IMR-90 (cell line): ENCODE results near the gene COL4A2. TPM values are rescaled to one million over a fixed set of nuclear protein-coding genes. Genes with fewer than 3 reads are reported as not detected.

Experiments used
- ATAC-seq: fragments of 200-7000 bp; cut with Tn5 transposase; 2 replicates; pipeline ENCODE4 v1.9.1; 2020; ENCODE audit warnings: low read depth, mild to moderate bottlenecking, moderate library complexity
- BruUV-seq: library from RNA; stranded (reverse); fragments of 400-500 nt; replicated peaks from 2 replicates; lab custom pipeline; 2021; lab: Mats Ljungman, UMichigan
- CTCF ChIA-PET: fragments of 300-600 bp; formaldehyde crosslinking; extraction: SDS; loops from one replicate; lab custom pipeline; 2021; ENCODE audit warnings: antibody characterized with exemption; lab: Yijun Ruan, JAX
- POLR2A ChIA-PET: fragments of 300-600 bp; sonication (Branson Sonifier 250); formaldehyde crosslinking; loops from one replicate; lab custom pipeline; 2022; ENCODE audit warnings: antibody characterized with exemption; ENCODE audit not compliant: unreplicated experiment; lab: Charles Lee
- DNase-seq: peaks from one replicate; pipeline ENCODE4 v3.0.0; 2013
- H2AFZ ChIP-seq: replicated peaks from 2 replicates; pipeline ENCODE3; 2013; ENCODE audit warnings: low read length, mild to moderate bottlenecking; ENCODE audit not compliant: poor library complexity
- H2AK5ac ChIP-seq: 2 replicates; pipeline ENCODE4 v1.6.1; 2013; ENCODE audit warnings: low read depth, low read length, inconsistent platforms
- H2AK9ac ChIP-seq: replicated peaks from 2 replicates; pipeline ENCODE3; 2013; ENCODE audit warnings: mild to moderate bottlenecking, low read depth, low read length, moderate library complexity; ENCODE audit not compliant: poor library complexity
- H2BK120ac ChIP-seq: 2 replicates; pipeline ENCODE4 v1.6.1; 2013; ENCODE audit warnings: low read depth, low read length, inconsistent platforms
- H2BK15ac ChIP-seq: 3 replicates; pipeline ENCODE4 v1.6.1; 2013; ENCODE audit warnings: low read depth, low read length, inconsistent platforms
- H2BK20ac ChIP-seq: 2 replicates; pipeline ENCODE4 v1.6.1; 2013; ENCODE audit warnings: low read depth, mild to moderate bottlenecking, inconsistent platforms, low read length, moderate library complexity
- H2BK5ac ChIP-seq: 2 replicates; pipeline ENCODE4 v1.6.1; 2013; ENCODE audit warnings: mild to moderate bottlenecking, low read depth, low read length, inconsistent platforms; ENCODE audit not compliant: poor library complexity, severe bottlenecking
- H3K14ac ChIP-seq: replicated peaks from 2 replicates; pipeline ENCODE4 v1.6.1; 2013; ENCODE audit warnings: low read depth, low read length, inconsistent platforms
- H3K18ac ChIP-seq: 2 replicates; pipeline ENCODE4 v1.6.1; 2013; ENCODE audit warnings: low read depth, low read length, control low read depth
- H3K23ac ChIP-seq: 2 replicates; pipeline ENCODE4 v1.6.1; 2013; ENCODE audit warnings: low read depth, low read length, inconsistent platforms
- H3K27ac ChIP-seq: 2 replicates; pipeline ENCODE4 v1.5.1; 2013; ENCODE audit warnings: mild to moderate bottlenecking, control low read depth, low read length; ENCODE audit not compliant: insufficient read depth
- H3K27me3 ChIP-seq: 2 replicates; pipeline ENCODE4 v1.6.1; 2013; ENCODE audit warnings: low read length; ENCODE audit not compliant: control insufficient read depth, insufficient read depth
- H3K36me3 ChIP-seq: 2 replicates; pipeline ENCODE4 v1.6.1; 2013; ENCODE audit warnings: low read length, mixed read lengths; ENCODE audit not compliant: control insufficient read depth, insufficient read depth
- H3K4ac ChIP-seq: 2 replicates; pipeline ENCODE4 v1.6.1; 2013; ENCODE audit warnings: low read depth, low read length, inconsistent platforms
- H3K4me1 ChIP-seq: 2 replicates; pipeline ENCODE4 v1.6.1; 2013; ENCODE audit warnings: low read length, mixed read lengths; ENCODE audit not compliant: control insufficient read depth, insufficient read depth
- H3K4me2 ChIP-seq: 2 replicates; pipeline ENCODE4 v1.6.1; 2013; ENCODE audit warnings: low read depth, mild to moderate bottlenecking, control low read depth, low read length, moderate library complexity
- H3K4me3 ChIP-seq: 2 replicates; pipeline ENCODE4 v1.5.1; 2013; ENCODE audit warnings: low read depth, mild to moderate bottlenecking, control low read depth, low read length, moderate library complexity; ENCODE audit not compliant: insufficient read depth
- H3K56ac ChIP-seq: 2 replicates; pipeline ENCODE4 v1.6.1; 2013; ENCODE audit warnings: low read length, inconsistent platforms; ENCODE audit not compliant: insufficient read depth; ENCODE audit errors: extremely low read depth
- H3K79me1 ChIP-seq, 2 experiments: 2 replicates each; pipeline ENCODE4 v1.6.1; 2013; ENCODE audit warnings: low read length in 2 of 2, inconsistent platforms in 1 of 2, low read depth in 1 of 2
- H3K9ac ChIP-seq: 2 replicates; pipeline ENCODE4 v1.6.1; 2013; ENCODE audit warnings: low read depth, low read length, control low read depth
- H3K9me1 ChIP-seq: 2 replicates; pipeline ENCODE4 v1.6.1; 2013; ENCODE audit warnings: low read length, inconsistent platforms; ENCODE audit not compliant: insufficient read depth
- H3K9me3 ChIP-seq: 2 replicates; pipeline ENCODE4 v1.6.1; 2013; ENCODE audit warnings: low read length; ENCODE audit not compliant: control insufficient read depth, insufficient read depth
- H4K20me1 ChIP-seq: 2 replicates; pipeline ENCODE4 v1.6.1; 2013; ENCODE audit warnings: low read length, inconsistent platforms; ENCODE audit not compliant: insufficient read depth
- H4K5ac ChIP-seq: 2 replicates; pipeline ENCODE4 v1.6.1; 2013; ENCODE audit warnings: mild to moderate bottlenecking, low read depth, low read length, control low read depth
- H4K8ac ChIP-seq, 2 experiments: 2 replicates each; pipeline ENCODE4 v1.6.1; 2013; ENCODE audit warnings: low read depth in 2 of 2, low read length in 2 of 2, control low read depth in 1 of 2, inconsistent platforms in 1 of 2
- H4K91ac ChIP-seq: 2 replicates; pipeline ENCODE4 v1.6.1; 2013; ENCODE audit warnings: low read depth, low read length, inconsistent platforms; ENCODE audit not compliant: insufficient read depth
- CHD1 ChIP-seq: IDR thresholded peaks from 2 replicates; pipeline ENCODE4 v1.6.1; 2012; ENCODE audit warnings: low read depth, low read length, improper control_type of control experiment
- MAZ ChIP-seq: IDR thresholded peaks from 2 replicates; pipeline ENCODE4 v1.6.1; 2012; ENCODE audit warnings: low read depth, mild to moderate bottlenecking, low read length, improper control_type of control experiment, moderate library complexity, borderline replicate concordance
- WGBS, 2 experiments: methylation state at CpG; one replicate each; pipeline versions ENCODE4 v1.1.5 to v1.1.7; 2013; ENCODE audit warnings: missing lambda C conversion rate in 2 of 2; ENCODE audit not compliant: insufficient read length in 1 of 2; ENCODE audit errors: extremely low coverage in 2 of 2; 5-methylcytosine and 5-hydroxymethylcytosine counted together
- dilution Hi-C: fragments of 300-500 bp; cut with HindIII; formaldehyde crosslinking; loops from one replicate; pipeline ENCODE4 v1.14.3; 2018; ENCODE audit warnings: low sequenced_read_pairs; ENCODE audit not compliant: unreplicated experiment
- in situ Hi-C: fragments of 300-500 bp; cut with MboI; formaldehyde crosslinking; loops from 3 replicates; pipeline ENCODE4 v1.14.3; 2019; ENCODE audit warnings: low sequenced_read_pairs, inconsistent platforms, mixed read lengths
- intact Hi-C: fragments of 100-400 bp; cut with micrococcal nuclease; formaldehyde crosslinking; loops from 2 replicates; pipeline ENCODE4 v1.10.0; 2022
- polyA plus RNA-seq, 3 experiments: library from polyadenylated mRNA; depleted of rRNA; stranded (reverse); fragments of >200 nt; gene quantifications; 2 replicates each; pipeline ENCODE4 v1.2.3, GENCODE V29; 2012; ENCODE audit warnings: low replicate concordance in 1 of 3
- total RNA-seq: library from RNA; depleted of rRNA; stranded (reverse); fragments of >200 nt; gene quantifications from 2 replicates; pipeline ENCODE4 v1.2.3, GENCODE V29; 2012
- TF ChIP-seq, protein P1 (sequence below): fragments of 150-350 bp; IDR thresholded peaks from 2 replicates; pipeline ENCODE4 v1.6.1; 2016; ENCODE audit warnings: low read depth, mild to moderate bottlenecking, low read length, moderate library complexity, borderline replicate concordance

The COL4A2 gene
- total and polyA plus RNA-seq, 2 of the 4 experiments (the other 2 are of a cell fraction) = 90.7 to 457 TPM

- no peak overlapping the region for H3K23ac ChIP-seq
- no peak overlapping the region for H3K18ac ChIP-seq
- no peak overlapping the region for H4K5ac ChIP-seq
- no peak overlapping the region for H3K9ac ChIP-seq
- no peak overlapping the region for H2BK5ac ChIP-seq
- dilution Hi-C loops (no loop called here), in situ Hi-C loops (no loop called here), intact Hi-C loops (no loop called here)
- H4K8ac ChIP-seq = no peak overlapping the region
- H3K9me3 ChIP-seq = no peaks in the 10 kb centered on the region
- no peaks in the 10 kb centered on the region; the same call in none of the 2 replicates for H4K20me1 ChIP-seq
- no peak overlapping the region for H3K4me3 ChIP-seq
- no peak overlapping the region for H2AK9ac ChIP-seq
- H3K36me3 ChIP-seq = no peaks in the 10 kb centered on the region; the same call in 1 of the 2 replicates
- H4K91ac ChIP-seq = no peak overlapping the region
- no peak overlapping the region for H3K56ac ChIP-seq
- H2AFZ ChIP-seq = no peak overlapping the region
- WGBS, 2 experiments = 64% methylated on average over 6 of the region's 9 CpGs; no CpG with 5 or more reads in 1 of the 2 experiments
- H3K4me1 ChIP-seq = no peaks in the 10 kb centered on the region; the same call in 1 of the 2 replicates
- no peak overlapping the region for H3K27ac ChIP-seq
- H3K27me3 ChIP-seq = no peaks in the 10 kb centered on the region
- DNase-seq (no peak), ATAC-seq (no peak)
- H2BK15ac ChIP-seq = no peak overlapping the region
- no peak overlapping the region for H3K4me2 ChIP-seq
- ChIA-PET POLR2A (no interaction called here), CTCF (no interaction called here)
- H3K9me1 ChIP-seq = peaks cover 13% of the 10 kb centered on the region; the same call in 1 of the 2 replicates
- H3K79me1 ChIP-seq = no peaks in the 10 kb centered on the region
- H3K4ac ChIP-seq = no peak overlapping the region
- no peak overlapping the region for H2BK120ac ChIP-seq
- H2BK20ac ChIP-seq = no peak overlapping the region
- no TSS peak for BruUV-seq
- no peak overlapping the region for H2AK5ac ChIP-seq
- no peak overlapping the region for H3K14ac ChIP-seq
- no peak for TF ChIP-seq CHD1
- TF ChIP-seq, protein P1, sequence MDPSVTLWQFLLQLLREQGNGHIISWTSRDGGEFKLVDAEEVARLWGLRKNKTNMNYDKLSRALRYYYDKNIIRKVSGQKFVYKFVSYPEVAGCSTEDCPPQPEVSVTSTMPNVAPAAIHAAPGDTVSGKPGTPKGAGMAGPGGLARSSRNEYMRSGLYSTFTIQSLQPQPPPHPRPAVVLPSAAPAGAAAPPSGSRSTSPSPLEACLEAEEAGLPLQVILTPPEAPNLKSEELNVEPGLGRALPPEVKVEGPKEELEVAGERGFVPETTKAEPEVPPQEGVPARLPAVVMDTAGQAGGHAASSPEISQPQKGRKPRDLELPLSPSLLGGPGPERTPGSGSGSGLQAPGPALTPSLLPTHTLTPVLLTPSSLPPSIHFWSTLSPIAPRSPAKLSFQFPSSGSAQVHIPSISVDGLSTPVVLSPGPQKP = no peak
- TF ChIP-seq MAZ = no peak
These were observed 216.1 kb downstream of the COL4A2 start for GRCh38 chr13:110523180-110523579.
